IPS-18c (cell line): ENCODE measurements around the gene BOLA1.
A peak's percentile ranks its signal among the peaks of the same experiment; 100 is the strongest.
"Not testable (repeated sequence)": the region's sequence is repeated elsewhere in the genome, so short reads cannot be mapped to it uniquely, and the experiment has no call there.

Source experiments
- H3K4me3 ChIP-seq: 2 replicates; pipeline ENCODE4 v1.7.0; 2013; ENCODE audit warnings: low read depth, mild to moderate bottlenecking, low read length, moderate library complexity; ENCODE audit not compliant: insufficient read depth
- H3K9me3 ChIP-seq: one replicate; pipeline ENCODE4 v1.6.1; 2013; ENCODE audit warnings: mild to moderate bottlenecking, low read length, moderate library complexity; ENCODE audit not compliant: control insufficient read depth, insufficient read depth

BOLA1 gene

GRCh38 chr1:149923626-149924025, 24.3 kb downstream of the BOLA1 start:
- Histone ChIP-seq H3K4me3 (no peak overlapping the region), H3K9me3 (no peaks in the 10 kb centered on the region)

GRCh38 chr1:149925345-149925744, 26.0 kb downstream of the BOLA1 start:
- H3K9me3 ChIP-seq = no peaks in the 10 kb centered on the region
- H3K4me3 ChIP-seq = no peak overlapping the region

- no peak overlapping the region for H3K4me3 ChIP-seq
- H3K9me3 ChIP-seq = no peaks in the 10 kb centered on the region
Measured at GRCh38 chr1:149925751-149926150, 26.4 kb downstream of the BOLA1 start.

GRCh38 chr1:149926296-149926695, 26.9 kb downstream of the BOLA1 start:
- H3K9me3 ChIP-seq = no peaks in the 10 kb centered on the region
- 0 out of 2 replicates have a peak overlapping the region, but pooled peaks have one; percentile 80 for H3K4me3 ChIP-seq

- H3K4me3 ChIP-seq = peak overlapping the region; percentile 80
- H3K9me3 ChIP-seq = no peaks in the 10 kb centered on the region
Measured at GRCh38 chr1:149927056-149927562, 27.7 kb downstream of the BOLA1 start.

- H3K4me3 ChIP-seq = peak within 1 kb of the TSS; percentile 80
- H3K9me3 ChIP-seq = no peaks in the 10 kb centered on the region
Measured at GRCh38 chr1:149927563-149928400, 28.4 kb downstream of the BOLA1 start, which contains the start of gene SF3B4. Gene SF3B4, minus strand, starts transcription at chr1:149927803. Its CDS starts 44 bp downstream, at chr1:149927759.

- H3K9me3 ChIP-seq = no peaks in the 10 kb centered on the region
- peak overlapping the region; percentile 80; the same call in 1 of the 2 replicates for H3K4me3 ChIP-seq
Measured at GRCh38 chr1:149928401-149928724, 29.0 kb downstream of the BOLA1 start.

- H3K9me3 ChIP-seq = no peaks in the 10 kb centered on the region
Measured at GRCh38 chr1:149929856-149930255, 30.5 kb downstream of the BOLA1 start.

GRCh38 chr1:149931212-149931790, 31.9 kb downstream of the BOLA1 start:
- no peaks in the 10 kb centered on the region for H3K9me3 ChIP-seq
- no peak overlapping the region for H3K4me3 ChIP-seq

More at GRCh38 chr1:149929856-149930255, 30.5 kb downstream of the BOLA1 start:
- no peak overlapping the region for H3K4me3 ChIP-seq

- Histone ChIP-seq H3K4me3 (no peak overlapping the region), H3K9me3 (no peaks in the 10 kb centered on the region)
Measured at GRCh38 chr1:149932474-149932873, 33.1 kb downstream of the BOLA1 start.

- Histone ChIP-seq H3K4me3 (no peak overlapping the region), H3K9me3 (peaks cover 4% of the 10 kb centered on the region)
Measured at GRCh38 chr1:149933208-149933607, 33.8 kb downstream of the BOLA1 start.

GRCh38 chr1:149934356-149934755, 35.0 kb downstream of the BOLA1 start:
- no peak overlapping the region for H3K4me3 ChIP-seq
- peaks cover 4% of the 10 kb centered on the region for H3K9me3 ChIP-seq

- Histone ChIP-seq H3K9me3 (peaks cover 4% of the 10 kb centered on the region), H3K4me3 (peak within 1 kb of the TSS; percentile 49)
Measured at GRCh38 chr1:149936170-149936991, 37.0 kb downstream of the BOLA1 start, which contains the start of gene MTMR11. Gene MTMR11, minus strand, starts transcription at chr1:149936879. Its CDS starts 232 bp downstream, at chr1:149936647.

- peak overlapping the region; percentile 25; the same call in 1 of the 2 replicates for H3K4me3 ChIP-seq
- H3K9me3 ChIP-seq = peaks cover 4% of the 10 kb centered on the region
Measured at GRCh38 chr1:149936992-149937705, 37.8 kb downstream of the BOLA1 start.

- no peak overlapping the region; the same call in 1 of the 2 replicates for H3K4me3 ChIP-seq
- peaks cover 4% of the 10 kb centered on the region for H3K9me3 ChIP-seq
Measured at GRCh38 chr1:149937759-149938158, 38.4 kb downstream of the BOLA1 start.

GRCh38 chr1:149938668-149939003, 39.3 kb downstream of the BOLA1 start:
- peak overlapping the region; percentile 38; the same call in 1 of the 2 replicates for H3K4me3 ChIP-seq

GRCh38 chr1:149940427-149940826, 41.1 kb downstream of the BOLA1 start:
- Histone ChIP-seq H3K4me3 (no peak overlapping the region), H3K9me3 (peaks cover 4% of the 10 kb centered on the region)

More at GRCh38 chr1:149938668-149939003, 39.3 kb downstream of the BOLA1 start:
- not testable (repeated sequence) for H3K9me3 ChIP-seq
